ENCODE data around the gene SLC19A1.

Gene SLC19A1

GRCh38 chr21:45542667-45543370 is 579 bp upstream of the SLC19A1 start:
- TF ChIP-seq, protein P1, sequence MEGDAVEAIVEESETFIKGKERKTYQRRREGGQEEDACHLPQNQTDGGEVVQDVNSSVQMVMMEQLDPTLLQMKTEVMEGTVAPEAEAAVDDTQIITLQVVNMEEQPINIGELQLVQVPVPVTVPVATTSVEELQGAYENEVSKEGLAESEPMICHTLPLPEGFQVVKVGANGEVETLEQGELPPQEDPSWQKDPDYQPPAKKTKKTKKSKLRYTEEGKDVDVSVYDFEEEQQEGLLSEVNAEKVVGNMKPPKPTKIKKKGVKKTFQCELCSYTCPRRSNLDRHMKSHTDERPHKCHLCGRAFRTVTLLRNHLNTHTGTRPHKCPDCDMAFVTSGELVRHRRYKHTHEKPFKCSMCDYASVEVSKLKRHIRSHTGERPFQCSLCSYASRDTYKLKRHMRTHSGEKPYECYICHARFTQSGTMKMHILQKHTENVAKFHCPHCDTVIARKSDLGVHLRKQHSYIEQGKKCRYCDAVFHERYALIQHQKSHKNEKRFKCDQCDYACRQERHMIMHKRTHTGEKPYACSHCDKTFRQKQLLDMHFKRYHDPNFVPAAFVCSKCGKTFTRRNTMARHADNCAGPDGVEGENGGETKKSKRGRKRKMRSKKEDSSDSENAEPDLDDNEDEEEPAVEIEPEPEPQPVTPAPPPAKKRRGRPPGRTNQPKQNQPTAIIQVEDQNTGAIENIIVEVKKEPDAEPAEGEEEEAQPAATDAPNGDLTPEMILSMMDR (IDR thresholded peaks at IDR 0.05) = no peak

- TF ChIP-seq, protein P1 (IDR thresholded peaks at IDR 0.05) = no peak
Measured at GRCh38 chr21:45541221-45542039, 810 bp downstream of the SLC19A1 start.

- TF ChIP-seq, protein P1 (IDR thresholded peaks at IDR 0.05) = no peak
Measured at GRCh38 chr21:45540601-45540970, 1.7 kb downstream of the SLC19A1 start.

DNA sequence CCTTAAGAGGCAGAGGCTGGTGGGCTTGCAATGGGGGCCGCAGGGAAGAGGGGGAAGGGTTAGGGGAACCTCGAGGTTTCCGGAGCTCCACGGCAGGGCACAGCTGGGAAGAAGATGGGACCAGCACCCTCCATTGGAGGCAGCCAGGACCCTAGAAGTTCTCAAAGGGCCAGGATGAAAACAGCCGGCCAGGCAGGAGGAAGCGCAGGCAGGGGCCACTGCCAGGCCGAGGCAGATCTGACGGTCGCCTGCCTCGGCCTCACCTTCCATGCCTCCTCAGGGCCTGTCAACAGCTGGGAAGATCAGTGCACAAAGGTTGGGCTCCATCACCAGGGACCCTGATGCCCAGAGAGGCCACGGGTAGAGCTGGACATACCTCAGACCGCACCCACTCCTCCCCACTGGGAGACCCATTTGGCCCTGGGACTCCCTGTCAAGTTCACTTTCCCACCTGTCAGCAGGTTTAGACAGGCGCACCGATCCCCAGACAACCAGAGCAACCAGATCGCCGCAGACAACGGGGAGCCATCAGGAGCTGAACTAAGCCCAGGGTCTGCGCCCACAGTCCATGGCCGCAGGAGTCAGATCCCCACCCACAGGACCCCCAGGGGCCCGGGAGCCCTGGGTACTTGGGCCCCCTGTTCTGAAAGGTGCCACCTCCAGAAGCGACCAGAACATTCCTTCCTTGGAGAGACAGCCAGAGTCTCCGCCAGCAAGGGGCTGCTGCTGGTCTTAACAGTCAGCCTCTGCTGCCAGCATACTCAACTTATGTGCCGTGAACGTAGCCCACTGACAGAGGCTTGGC is 2.2 kb downstream of the SLC19A1 start:
- TF ChIP-seq, protein P1 (IDR thresholded peaks at IDR 0.05) = no peak

DNA sequence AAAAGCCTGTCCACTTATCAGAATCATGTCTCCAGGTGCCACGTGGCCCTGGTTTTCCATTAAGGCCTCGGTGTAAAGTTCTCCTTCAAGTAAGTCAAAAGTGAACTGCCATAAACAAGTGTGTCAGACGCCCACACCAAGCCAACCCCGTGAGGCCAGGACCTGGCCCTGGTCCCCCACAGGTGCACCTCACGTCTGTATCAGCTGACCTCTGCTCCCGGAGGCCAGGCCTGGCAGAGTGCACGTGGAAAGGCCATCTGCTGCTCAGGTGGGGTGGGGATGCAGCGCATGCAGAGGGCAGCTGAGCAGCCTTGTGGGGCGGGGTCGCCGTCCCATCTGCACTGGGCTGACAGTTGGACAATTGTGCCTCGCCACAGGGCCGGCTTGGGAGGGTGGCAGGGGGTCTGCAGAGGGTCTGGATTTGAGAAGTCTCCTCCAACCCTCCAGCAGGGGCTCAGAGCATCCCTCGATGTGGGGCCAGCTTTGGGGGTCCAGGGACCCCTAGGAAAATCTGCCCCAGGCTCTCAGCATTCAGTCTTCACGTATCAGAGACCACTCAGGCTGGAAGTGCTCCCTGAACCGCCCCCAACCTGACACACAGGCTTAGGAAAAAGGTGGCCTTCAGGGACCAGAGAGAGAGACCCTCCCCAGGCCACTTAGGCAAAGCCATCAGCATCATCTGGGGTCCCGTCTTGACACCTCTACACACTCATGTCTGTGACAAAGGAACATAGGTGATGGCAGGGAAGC is 3.0 kb downstream of the SLC19A1 start:
- TF ChIP-seq, protein P1 (IDR thresholded peaks at IDR 0.05) = no peak

DNA sequence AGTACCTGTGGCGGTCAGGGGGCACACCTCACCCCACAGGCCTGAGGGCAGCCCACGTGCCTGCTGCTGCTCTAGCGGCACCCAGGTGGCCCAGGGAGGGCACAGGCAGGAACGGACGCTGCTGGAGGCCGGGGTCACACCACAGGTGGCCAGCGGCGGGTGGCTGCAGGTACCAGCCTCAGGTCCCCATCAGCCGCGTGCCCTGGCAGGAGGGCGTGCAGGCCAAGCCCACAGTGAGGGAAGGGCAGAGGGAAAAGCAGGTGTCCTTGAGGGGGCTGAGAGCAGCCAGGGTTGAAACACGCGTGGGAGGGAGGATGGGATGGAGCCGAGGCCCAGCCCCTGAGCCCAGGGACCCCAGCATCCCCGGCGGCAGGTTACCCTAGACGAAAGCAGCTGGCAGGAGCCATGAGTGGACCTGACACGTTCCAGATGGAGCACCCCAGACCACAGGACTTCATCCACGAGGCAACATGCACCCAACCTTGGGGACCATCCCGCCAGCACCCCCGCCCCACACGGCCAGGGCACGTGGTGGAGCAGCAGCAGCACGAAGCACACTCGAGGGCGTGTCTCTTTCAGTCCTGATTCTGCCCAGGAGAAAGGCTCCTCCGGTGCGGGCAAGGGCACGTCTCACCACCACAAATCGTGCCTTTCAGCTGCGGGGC is 3.7 kb downstream of the SLC19A1 start:
- TF ChIP-seq, protein P1 (IDR thresholded peaks at IDR 0.05) = no peak
